ENCODE results near the gene MRM3. TPM values are rescaled to one million over a fixed set of nuclear protein-coding genes. Genes with fewer than 3 reads are reported as not detected.
A peak's percentile ranks its signal among the peaks of the same experiment; 100 is the strongest.

MRM3 gene
- total and polyA plus RNA-seq, 12 donors: 12.9 to 34.6 (median 19.1) TPM

- Histone ChIP-seq H3K36me3 (replicated peaks in 1 of 2) (peaks cover 0 to 5% of the 10 kb centered on the region in 2 donors), H3K4me1 (replicated peaks in 1 of 2) (peaks cover 0 to 4% of the 10 kb centered on the region in 2 donors), H3K27me3 (no peaks in the 10 kb centered on the region), H3K27ac (peak overlapping the region in 1 of 5 donors; percentile 22), H3K9me3 (replicated peaks in 1 of 3) (no peaks in the 10 kb centered on the region), H3K4me3 (no peak overlapping the region)
- WGBS, 4 donors: 85 to 92% (median 87%) methylated on average over 14 to 22 of the region's 22 CpGs
- DNase-seq: no peak
- TF ChIP-seq POLR2A (IDR thresholded peaks at IDR 0.05): no peak
- TF ChIP-seq, protein P1, sequence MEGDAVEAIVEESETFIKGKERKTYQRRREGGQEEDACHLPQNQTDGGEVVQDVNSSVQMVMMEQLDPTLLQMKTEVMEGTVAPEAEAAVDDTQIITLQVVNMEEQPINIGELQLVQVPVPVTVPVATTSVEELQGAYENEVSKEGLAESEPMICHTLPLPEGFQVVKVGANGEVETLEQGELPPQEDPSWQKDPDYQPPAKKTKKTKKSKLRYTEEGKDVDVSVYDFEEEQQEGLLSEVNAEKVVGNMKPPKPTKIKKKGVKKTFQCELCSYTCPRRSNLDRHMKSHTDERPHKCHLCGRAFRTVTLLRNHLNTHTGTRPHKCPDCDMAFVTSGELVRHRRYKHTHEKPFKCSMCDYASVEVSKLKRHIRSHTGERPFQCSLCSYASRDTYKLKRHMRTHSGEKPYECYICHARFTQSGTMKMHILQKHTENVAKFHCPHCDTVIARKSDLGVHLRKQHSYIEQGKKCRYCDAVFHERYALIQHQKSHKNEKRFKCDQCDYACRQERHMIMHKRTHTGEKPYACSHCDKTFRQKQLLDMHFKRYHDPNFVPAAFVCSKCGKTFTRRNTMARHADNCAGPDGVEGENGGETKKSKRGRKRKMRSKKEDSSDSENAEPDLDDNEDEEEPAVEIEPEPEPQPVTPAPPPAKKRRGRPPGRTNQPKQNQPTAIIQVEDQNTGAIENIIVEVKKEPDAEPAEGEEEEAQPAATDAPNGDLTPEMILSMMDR (IDR thresholded peaks at IDR 0.05): no peak
- intact Hi-C loops (cut with DNase I): loop anchor here (5.0 to 10.0 kb wide), 4 partner anchors 77 to 257 kb away; no protein-coding TSS in a partner anchor
Measured at GRCh38 chr17:797236-797840, 15.2 kb downstream of the MRM3 start.

GRCh38 chr17:798246-798645 is 16.1 kb downstream of the MRM3 start:
- 81 to 88% (median 85%) methylated on average over 11 of the region's 11 CpGs for WGBS, 4 donors
- DNase-seq: no peak
- H3K4me3 ChIP-seq: no peak overlapping the region
- no peaks in the 10 kb centered on the region for H3K9me3 ChIP-seq (replicated peaks in 1 of 3)
- H3K4me1 ChIP-seq (replicated peaks in 1 of 2): peaks cover 0 to 4% of the 10 kb centered on the region in 2 donors
- no peak for TF ChIP-seq POLR2A (IDR thresholded peaks at IDR 0.05)
- H3K27me3 ChIP-seq: no peaks in the 10 kb centered on the region
- H3K27ac ChIP-seq: no peak overlapping the region
- no peaks in the 10 kb centered on the region for H3K36me3 ChIP-seq (replicated peaks in 1 of 2)
- intact Hi-C loops (cut with DNase I): loop anchor here (5.0 to 10.0 kb wide), 4 partner anchors 77 to 257 kb away; no protein-coding TSS in a partner anchor

- H3K27ac ChIP-seq: no peak overlapping the region
- no peak overlapping the region for H3K4me3 ChIP-seq
- no peaks in the 10 kb centered on the region for H3K27me3 ChIP-seq
- 92 to 97% (median 94%) methylated on average over 6 to 11 of the region's 11 CpGs for WGBS, 4 donors
- H3K4me1 ChIP-seq (replicated peaks in 1 of 2): peaks cover 0 to 4% of the 10 kb centered on the region in 2 donors
- TF ChIP-seq POLR2A (IDR thresholded peaks at IDR 0.05): no peak
- TF ChIP-seq, protein P1 (IDR thresholded peaks at IDR 0.05): no peak
- H3K9me3 ChIP-seq (replicated peaks in 1 of 3): no peaks in the 10 kb centered on the region
- H3K36me3 ChIP-seq (replicated peaks in 1 of 2): no peaks in the 10 kb centered on the region
- intact Hi-C loops (cut with DNase I): loop anchor here (5.0 to 10.0 kb wide), 4 partner anchors 76 to 256 kb away; no protein-coding TSS in a partner anchor
- DNase-seq: no peak
Measured at GRCh38 chr17:799261-799660, 17.1 kb downstream of the MRM3 start.

- Histone ChIP-seq H3K4me3 (no peak overlapping the region), H3K27ac (no peak overlapping the region), H3K4me1 (replicated peaks in 1 of 2) (no peaks in the 10 kb centered on the region), H3K27me3 (no peaks in the 10 kb centered on the region), H3K9me3 (replicated peaks in 1 of 3) (no peaks in the 10 kb centered on the region), H3K36me3 (replicated peaks in 1 of 2) (no peaks in the 10 kb centered on the region)
- no peak for DNase-seq
- intact Hi-C loops (cut with DNase I): no loop called here
- TF ChIP-seq, protein P1 (IDR thresholded peaks at IDR 0.05): no peak
- TF ChIP-seq POLR2A (IDR thresholded peaks at IDR 0.05): no peak
- WGBS, 4 donors: 82 to 92% (median 90%) methylated on average over 20 to 39 of the region's 39 CpGs
Measured at GRCh38 chr17:800446-801242, 18.5 kb downstream of the MRM3 start.
